Stomach (tissue), 4 donors: ENCODE data around the gene SIVA1.

Source experiments
- EP300 ChIP-seq: sonication (generic); formaldehyde crosslinking; IDR thresholded peaks from one replicate; pipeline ENCODE4 v1.6.1; 2017; ENCODE audit warnings: antibody characterized with exemption
- POLR2A ChIP-seq, 4 donors: fragments of 450-650 bp; IDR thresholded peaks; one replicate each; pipeline ENCODE4 v1.6.1; 2016; ENCODE audit warnings: antibody characterized with exemption in 4 of 4, control low read depth in 2 of 4, mild to moderate bottlenecking in 1 of 4, moderate library complexity in 1 of 4
- POLR2AphosphoS5 ChIP-seq, 3 donors: sonication (generic); formaldehyde crosslinking; IDR thresholded peaks; one replicate each; pipeline ENCODE4 v1.6.1; 2016; ENCODE audit warnings: antibody characterized with exemption in 3 of 3
- TF ChIP-seq, protein P1 (sequence below), 7 experiments: fragments of 450-650 bp in 4 of 7; fragments of 200-600 bp in 3 of 7; sonication (generic) in 3 of 7; IDR thresholded peaks; one replicate each; pipeline ENCODE4 v1.5.1; 2016 to 2019; ENCODE audit warnings: antibody characterized with exemption in 7 of 7, control low read depth in 2 of 7, mild to moderate bottlenecking in 1 of 7

- TF ChIP-seq POLR2A (IDR thresholded peaks at IDR 0.05) (no peak), EP300 (no peak), POLR2AphosphoS5 (IDR thresholded peaks at IDR 0.05) (no peak)
- TF ChIP-seq, protein P1, sequence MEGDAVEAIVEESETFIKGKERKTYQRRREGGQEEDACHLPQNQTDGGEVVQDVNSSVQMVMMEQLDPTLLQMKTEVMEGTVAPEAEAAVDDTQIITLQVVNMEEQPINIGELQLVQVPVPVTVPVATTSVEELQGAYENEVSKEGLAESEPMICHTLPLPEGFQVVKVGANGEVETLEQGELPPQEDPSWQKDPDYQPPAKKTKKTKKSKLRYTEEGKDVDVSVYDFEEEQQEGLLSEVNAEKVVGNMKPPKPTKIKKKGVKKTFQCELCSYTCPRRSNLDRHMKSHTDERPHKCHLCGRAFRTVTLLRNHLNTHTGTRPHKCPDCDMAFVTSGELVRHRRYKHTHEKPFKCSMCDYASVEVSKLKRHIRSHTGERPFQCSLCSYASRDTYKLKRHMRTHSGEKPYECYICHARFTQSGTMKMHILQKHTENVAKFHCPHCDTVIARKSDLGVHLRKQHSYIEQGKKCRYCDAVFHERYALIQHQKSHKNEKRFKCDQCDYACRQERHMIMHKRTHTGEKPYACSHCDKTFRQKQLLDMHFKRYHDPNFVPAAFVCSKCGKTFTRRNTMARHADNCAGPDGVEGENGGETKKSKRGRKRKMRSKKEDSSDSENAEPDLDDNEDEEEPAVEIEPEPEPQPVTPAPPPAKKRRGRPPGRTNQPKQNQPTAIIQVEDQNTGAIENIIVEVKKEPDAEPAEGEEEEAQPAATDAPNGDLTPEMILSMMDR (IDR thresholded peaks at IDR 0.05), result no peak
Observed at GRCh38 chr14:104715416-104715815, 37.5 kb upstream of the SIVA1 start.
